ENCODE data around the gene RAI14.

Gene RAI14

GRCh38 chr5:34672196-34672595 lies 16.1 kb downstream of the RAI14 start:
- Histone ChIP-seq H3K27me3 (ENCODE audit: low read depth, low read length) (no peaks in the 10 kb centered on the region), H2AFZ (ENCODE audit: low read depth, low read length) (no peak overlapping the region), H3K79me2 (ENCODE audit: low read length) (peaks cover 88% of the 10 kb centered on the region), H3K9me3 (ENCODE audit: insufficient read depth, low read length) (no peaks in the 10 kb centered on the region), H3K4me2 (ENCODE audit: low read length) (no peak overlapping the region), H3K4me3 (ENCODE audit: low read length) (no peak overlapping the region), H3K27ac (ENCODE audit: low read length) (no peak overlapping the region), H3K9ac (ENCODE audit: low read length) (no peak overlapping the region), H3K36me3 (replicated peaks; ENCODE audit: low read depth, low read length) (peaks cover 6% of the 10 kb centered on the region), H3K4me1 (ENCODE audit: low read length) (no peaks in the 10 kb centered on the region), H4K20me1 (ENCODE audit: insufficient read depth, low read length) (peaks cover 31% of the 10 kb centered on the region)
- no peak for TF ChIP-seq CTCF (IDR thresholded peaks at IDR 0.05; ENCODE audit: low read depth, low read length)
- TF ChIP-seq EZH2phosphoT487 (IDR thresholded peaks at IDR 0.05; ENCODE audit: low read depth): no peak

GRCh38 chr5:34673463-34674125 lies 17.5 kb downstream of the RAI14 start:
- Histone ChIP-seq H3K9me3 (ENCODE audit: insufficient read depth, low read length) (no peaks in the 10 kb centered on the region), H3K27ac (ENCODE audit: low read length) (no peak overlapping the region), H3K27me3 (ENCODE audit: low read depth, low read length) (no peaks in the 10 kb centered on the region), H3K4me2 (ENCODE audit: low read length) (no peak overlapping the region), H2AFZ (ENCODE audit: low read depth, low read length) (no peak overlapping the region), H4K20me1 (ENCODE audit: insufficient read depth, low read length) (peaks cover 37% of the 10 kb centered on the region), H3K36me3 (replicated peaks; ENCODE audit: low read depth, low read length) (peaks cover 6% of the 10 kb centered on the region), H3K79me2 (ENCODE audit: low read length) (peaks cover 90% of the 10 kb centered on the region), H3K4me1 (ENCODE audit: low read length) (no peaks in the 10 kb centered on the region), H3K9ac (ENCODE audit: low read length) (no peak overlapping the region), H3K4me3 (ENCODE audit: low read length) (no peak overlapping the region)
- TF ChIP-seq CTCF (IDR thresholded peaks at IDR 0.05; ENCODE audit: low read depth, low read length): no peak
- no peak for TF ChIP-seq EZH2phosphoT487 (IDR thresholded peaks at IDR 0.05; ENCODE audit: low read depth)

GRCh38 chr5:34674187-34674586 lies 18.1 kb downstream of the RAI14 start:
- Histone ChIP-seq H3K9ac (ENCODE audit: low read length) (no peak overlapping the region), H3K79me2 (ENCODE audit: low read length) (peaks cover 90% of the 10 kb centered on the region), H3K9me3 (ENCODE audit: insufficient read depth, low read length) (no peaks in the 10 kb centered on the region), H3K27ac (ENCODE audit: low read length) (no peak overlapping the region), H3K27me3 (ENCODE audit: low read depth, low read length) (no peaks in the 10 kb centered on the region), H3K4me2 (ENCODE audit: low read length) (no peak overlapping the region), H4K20me1 (ENCODE audit: insufficient read depth, low read length) (peaks cover 42% of the 10 kb centered on the region), H2AFZ (ENCODE audit: low read depth, low read length) (no peak overlapping the region), H3K4me3 (ENCODE audit: low read length) (no peak overlapping the region), H3K4me1 (ENCODE audit: low read length) (no peaks in the 10 kb centered on the region), H3K36me3 (replicated peaks; ENCODE audit: low read depth, low read length) (peaks cover 6% of the 10 kb centered on the region)
- TF ChIP-seq EZH2phosphoT487 (IDR thresholded peaks at IDR 0.05; ENCODE audit: low read depth) (no peak), CTCF (IDR thresholded peaks at IDR 0.05; ENCODE audit: low read depth, low read length) (no peak)

- H3K4me1 ChIP-seq (ENCODE audit: low read length): no peaks in the 10 kb centered on the region
- peaks cover 47% of the 10 kb centered on the region for H4K20me1 ChIP-seq (ENCODE audit: insufficient read depth, low read length)
- H3K4me2 ChIP-seq (ENCODE audit: low read length): no peak overlapping the region
- no peak overlapping the region for H3K4me3 ChIP-seq (ENCODE audit: low read length)
- TF ChIP-seq EZH2phosphoT487 (IDR thresholded peaks at IDR 0.05; ENCODE audit: low read depth) (no peak), CTCF (IDR thresholded peaks at IDR 0.05; ENCODE audit: low read depth, low read length) (no peak)
- peaks cover 90% of the 10 kb centered on the region for H3K79me2 ChIP-seq (ENCODE audit: low read length)
- H3K9ac ChIP-seq (ENCODE audit: low read length): no peak overlapping the region
- H3K9me3 ChIP-seq (ENCODE audit: insufficient read depth, low read length): no peaks in the 10 kb centered on the region
- no peak overlapping the region for H3K27ac ChIP-seq (ENCODE audit: low read length)
- H3K27me3 ChIP-seq (ENCODE audit: low read depth, low read length): no peaks in the 10 kb centered on the region
- H2AFZ ChIP-seq (ENCODE audit: low read depth, low read length): no peak overlapping the region
- H3K36me3 ChIP-seq (replicated peaks; ENCODE audit: low read depth, low read length): peaks cover 6% of the 10 kb centered on the region
These were observed 19.7 kb downstream of the RAI14 start for GRCh38 chr5:34675857-34676256.

Data from OCI-LY3 (cell line).